NCI-H2171 treated with DMSO at 0.1 percent for 48 hours (cell line): Measurements from ENCODE around the gene ZWILCH.
"Not testable (repeated sequence)": the region's sequence is repeated elsewhere in the genome, so short reads cannot be mapped to it uniquely, and the experiment has no call there.

Experiments
- DNase-seq: peaks from one replicate; lab custom pipeline; 2025; lab: John Stamatoyannopoulos, UW

ZWILCH gene

DNA sequence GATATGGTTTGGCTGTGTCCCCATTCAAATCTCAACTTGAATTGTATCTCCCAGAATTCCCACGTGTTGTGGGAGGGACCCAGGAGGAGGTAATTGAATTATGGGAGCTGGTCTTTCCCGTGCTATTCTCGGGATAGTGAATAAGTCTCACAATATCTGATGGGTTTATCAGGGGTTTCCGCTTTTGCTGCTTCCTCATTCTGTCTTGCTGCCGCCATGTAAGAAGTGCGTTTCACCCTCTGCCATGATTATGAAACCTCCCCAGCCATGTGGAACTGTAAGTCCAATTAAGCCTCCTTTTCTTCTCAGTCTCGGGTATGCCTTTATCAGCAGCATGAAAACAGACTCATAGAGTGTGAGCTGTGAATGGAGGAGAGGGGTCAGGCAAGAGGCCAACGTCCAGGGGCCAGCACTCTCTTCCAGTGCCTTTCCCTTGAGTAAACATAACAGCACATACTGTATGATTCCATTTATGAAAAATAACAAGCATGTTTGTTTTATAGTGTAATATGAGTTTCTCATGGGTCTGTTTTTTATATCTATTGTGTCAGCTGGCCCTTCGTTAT, 76.9 kb downstream of the ZWILCH start:
- DNase-seq, result no peak

- DNase-seq, result no peak
These were observed 81.2 kb downstream of the ZWILCH start for GRCh38 chr15:66586155-66586976.

DNA sequence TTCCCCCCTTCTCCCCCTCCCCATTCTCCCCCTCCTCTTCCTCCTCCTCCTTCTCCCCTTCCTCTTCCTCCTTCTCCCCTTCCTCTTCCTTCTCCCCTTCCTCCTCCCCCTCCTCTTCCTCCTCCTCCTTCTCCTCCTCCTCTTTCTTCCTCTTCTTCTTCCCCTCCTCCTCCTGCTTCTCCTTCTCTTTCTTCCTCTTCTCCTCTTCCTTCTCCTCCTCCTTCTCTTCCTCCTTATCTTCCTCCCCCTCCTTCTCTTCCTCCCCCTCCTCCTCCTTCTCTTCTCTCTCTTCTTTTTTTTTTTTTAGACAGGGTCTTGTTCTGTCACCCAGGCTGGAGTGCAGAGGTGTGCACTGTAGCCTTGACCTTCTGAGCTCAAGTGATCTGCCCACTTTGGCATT, 81.9 kb downstream of the ZWILCH start:
- no peak for DNase-seq

GRCh38 chr15:66587749-66588148, 82.6 kb downstream of the ZWILCH start:
- DNase-seq, result no peak

- no peak for DNase-seq
These were observed 83.4 kb downstream of the ZWILCH start for GRCh38 chr15:66588537-66588936.

GRCh38 chr15:66588971-66589370, 83.8 kb downstream of the ZWILCH start:
- DNase-seq, result no peak

DNA sequence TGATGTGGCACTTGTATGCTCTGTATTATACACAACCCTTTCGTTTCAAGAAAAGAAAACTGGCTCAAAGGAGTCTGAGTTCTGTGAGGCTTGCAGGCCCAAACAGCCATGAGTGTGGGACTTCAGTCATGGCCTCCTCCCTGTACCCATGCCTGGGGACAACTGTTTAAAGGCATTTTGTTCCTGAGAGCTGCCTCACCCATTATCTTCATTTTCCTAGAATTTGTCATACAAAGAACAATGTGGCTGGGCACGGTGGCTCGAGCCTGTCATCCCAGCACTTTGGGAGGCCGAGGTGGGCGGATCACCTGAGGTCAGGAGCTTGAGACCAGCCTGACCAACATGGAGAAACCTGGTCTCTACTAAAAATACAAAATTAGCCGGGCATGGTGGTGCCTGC, 84.3 kb downstream of the ZWILCH start:
- not testable (repeated sequence) for DNase-seq

GRCh38 chr15:66590435-66590834, 85.3 kb downstream of the ZWILCH start:
- DNase-seq, result no peak

GRCh38 chr15:66591322-66591862, 86.3 kb downstream of the ZWILCH start:
- DNase-seq, result no peak

DNA sequence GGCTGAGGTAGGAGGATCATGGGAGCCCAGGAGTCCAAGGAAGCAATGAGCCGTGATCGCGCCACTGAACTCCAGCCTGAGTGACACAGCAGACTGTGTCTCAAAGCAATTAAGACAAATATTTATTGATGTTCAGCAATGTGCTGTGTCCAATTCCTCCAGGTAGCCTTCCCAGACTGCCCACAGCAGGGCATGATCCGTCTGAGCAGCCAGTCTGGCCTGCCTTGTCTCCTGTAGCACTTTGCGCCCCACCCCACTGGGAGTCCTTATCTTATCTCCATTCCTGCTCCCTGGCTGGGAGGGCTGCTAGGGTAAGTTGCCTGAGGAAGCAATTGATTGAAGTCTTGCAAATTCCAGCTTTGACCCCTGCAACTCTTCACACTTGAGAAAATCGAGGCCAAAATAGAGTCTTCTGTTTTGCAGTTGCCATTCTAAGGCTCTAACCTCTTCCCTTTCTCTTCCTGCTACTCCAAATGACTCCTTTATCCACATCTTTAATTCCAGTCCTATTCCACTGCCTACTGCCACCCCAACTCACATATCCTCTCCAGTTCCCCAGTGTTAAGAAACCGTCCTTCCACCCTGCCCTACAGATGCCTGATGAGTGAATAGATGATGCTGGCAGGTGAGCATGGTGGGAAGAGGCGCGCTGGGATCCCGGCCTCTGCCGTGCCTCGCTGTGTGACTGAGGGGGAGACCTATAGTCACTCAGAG, 87.5 kb downstream of the ZWILCH start:
- DNase-seq, result no peak

GRCh38 chr15:66593219-66593780, 88.2 kb downstream of the ZWILCH start:
- DNase-seq, result no peak

DNA sequence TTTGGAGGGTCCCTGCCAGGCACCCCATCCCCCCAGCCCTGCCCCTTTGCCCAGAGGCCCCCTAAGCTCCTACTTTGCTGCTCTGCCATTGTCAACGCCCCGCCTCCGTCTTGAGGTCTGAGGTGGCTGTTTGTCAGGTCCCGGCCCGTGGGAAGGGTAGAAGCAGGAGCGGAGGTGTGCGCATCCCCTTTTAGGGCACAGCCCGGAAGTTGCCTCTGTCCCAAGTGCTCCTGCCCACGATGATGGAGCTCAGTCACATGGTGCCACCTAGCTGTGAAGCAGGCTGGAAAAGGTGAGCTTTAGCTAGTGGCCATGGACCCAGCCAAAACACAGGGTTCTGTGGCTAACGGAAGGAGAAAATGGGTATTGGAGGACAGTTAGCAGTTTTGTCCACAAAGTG, 89.2 kb downstream of the ZWILCH start:
- DNase-seq, result no peak

DNA sequence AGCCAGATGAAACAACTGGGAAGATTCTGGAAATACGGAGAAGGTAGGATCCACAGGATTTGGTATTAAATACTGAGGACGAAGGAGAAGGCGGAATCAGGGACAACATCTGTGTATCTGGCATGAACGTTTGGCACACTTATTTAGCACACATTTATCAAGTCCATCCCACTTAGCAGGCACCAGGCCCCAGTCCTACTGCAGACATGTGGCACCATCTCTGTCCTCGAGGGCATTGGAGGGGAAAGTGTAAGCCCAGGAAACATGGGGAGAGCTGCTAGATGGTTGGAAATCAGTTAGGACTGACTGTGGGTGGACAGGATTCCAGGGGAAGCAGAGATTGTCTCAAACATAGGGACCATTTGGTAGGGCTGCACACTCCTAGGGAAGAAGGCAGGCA, 89.7 kb downstream of the ZWILCH start:
- DNase-seq, result no peak

DNA sequence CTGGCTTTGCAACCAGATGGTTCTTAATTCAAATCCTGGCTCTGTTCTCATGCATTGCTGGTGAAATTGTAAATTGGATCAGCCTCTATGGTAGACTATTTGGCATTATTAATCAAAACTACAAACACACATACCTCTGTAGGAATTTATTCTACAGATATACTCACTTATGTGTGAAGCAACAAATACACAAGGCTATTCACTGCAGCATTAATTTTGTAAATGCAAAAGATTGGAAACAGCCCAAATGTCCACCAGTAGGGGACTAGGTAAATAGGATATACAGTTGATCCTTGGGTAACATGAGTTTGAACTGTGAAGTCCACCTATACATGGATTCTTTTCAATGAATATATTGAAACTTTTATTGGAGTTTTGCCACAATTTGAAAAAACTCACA, 90.2 kb downstream of the ZWILCH start:
- no peak for DNase-seq

- no peak for DNase-seq
These were observed 90.9 kb downstream of the ZWILCH start for GRCh38 chr15:66595931-66596545.

DNA sequence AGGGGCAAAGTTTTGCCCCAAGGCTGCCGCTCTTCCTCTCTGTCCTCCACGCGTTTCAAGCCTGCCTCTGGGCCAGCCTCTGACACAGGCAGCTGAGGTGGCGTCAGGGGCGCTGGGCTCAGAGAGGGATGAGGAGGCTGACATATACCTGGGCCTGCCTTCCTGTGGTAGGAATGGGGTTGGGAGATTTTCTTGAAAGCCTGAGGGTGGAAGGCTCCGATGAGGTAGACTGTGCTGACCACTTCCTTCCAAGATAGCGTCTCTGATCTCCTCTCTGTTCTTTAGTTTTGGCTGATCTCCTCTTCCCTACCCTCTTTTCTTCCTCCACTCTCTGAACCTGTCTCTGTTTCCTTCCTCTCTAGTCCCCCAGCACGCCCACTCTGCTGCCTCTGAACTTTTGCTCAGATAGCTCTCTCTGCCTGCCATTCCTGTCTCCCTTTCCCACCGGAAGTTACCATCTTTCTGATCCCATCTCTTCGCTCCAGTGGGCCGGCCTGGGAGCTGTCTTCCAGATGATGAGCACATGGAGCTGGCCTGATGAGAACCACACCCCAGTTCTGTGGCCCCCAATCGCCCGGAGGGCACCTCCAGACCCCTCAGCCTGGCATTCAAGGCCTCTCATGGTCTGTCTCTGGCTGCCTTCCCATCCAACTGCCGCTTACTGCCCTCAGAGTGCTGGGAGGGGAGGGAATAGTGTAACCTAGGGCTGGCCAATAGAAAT, 93.1 kb downstream of the ZWILCH start:
- no peak for DNase-seq
